ENCODE data around the gene IQCM.

IQCM gene

DNA sequence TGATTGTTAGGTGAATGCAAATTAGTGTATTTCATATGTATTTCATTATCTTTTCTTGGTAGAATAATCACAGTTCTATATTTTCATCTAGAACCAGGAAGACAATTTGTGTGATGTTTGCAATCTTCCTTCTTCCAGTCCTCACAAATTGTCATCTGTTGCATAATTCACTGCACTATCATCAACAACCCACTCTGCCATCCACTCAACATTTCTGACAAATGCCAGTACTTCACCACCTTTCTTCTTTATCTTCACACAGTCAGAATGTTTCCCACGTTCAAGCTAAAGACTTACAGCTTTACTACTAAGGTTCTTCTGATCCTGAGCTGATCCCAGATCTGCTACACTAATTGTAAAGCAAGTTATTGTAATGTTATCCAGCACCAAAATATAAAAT is 107.8 kb downstream of the IQCM start:
- DNase-seq, result no peak

- DNase-seq, result no peak
Measured at GRCh38 chr4:149706942-149707341, 108.7 kb downstream of the IQCM start.

GRCh38 chr4:149702414-149703293 is 113.0 kb downstream of the IQCM start:
- no peak for DNase-seq

GRCh38 chr4:149701435-149702156 is 114.0 kb downstream of the IQCM start:
- DNase-seq, result no peak

DNA sequence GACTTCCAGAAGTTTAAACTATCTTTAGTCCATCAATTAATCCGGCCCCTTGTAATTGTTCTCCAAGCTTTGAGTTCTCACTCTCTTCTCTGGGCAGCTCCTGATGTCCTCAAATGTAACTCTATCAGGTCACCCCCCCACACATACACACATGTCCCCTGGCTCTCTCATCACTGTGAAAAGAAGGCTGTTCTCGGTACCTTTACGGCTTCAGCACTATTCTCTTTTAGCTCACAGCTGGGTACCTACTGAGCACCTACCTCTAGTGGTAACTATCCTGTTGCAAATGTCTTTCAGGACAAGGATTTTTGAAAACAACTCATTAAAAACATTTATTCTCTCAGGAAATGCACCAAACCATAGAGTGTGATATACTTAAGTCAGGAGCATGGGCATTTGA is 115.4 kb downstream of the IQCM start:
- DNase-seq, result no peak

- DNase-seq, result no peak
Measured at GRCh38 chr4:149699642-149700041, 116.0 kb downstream of the IQCM start.

DNA sequence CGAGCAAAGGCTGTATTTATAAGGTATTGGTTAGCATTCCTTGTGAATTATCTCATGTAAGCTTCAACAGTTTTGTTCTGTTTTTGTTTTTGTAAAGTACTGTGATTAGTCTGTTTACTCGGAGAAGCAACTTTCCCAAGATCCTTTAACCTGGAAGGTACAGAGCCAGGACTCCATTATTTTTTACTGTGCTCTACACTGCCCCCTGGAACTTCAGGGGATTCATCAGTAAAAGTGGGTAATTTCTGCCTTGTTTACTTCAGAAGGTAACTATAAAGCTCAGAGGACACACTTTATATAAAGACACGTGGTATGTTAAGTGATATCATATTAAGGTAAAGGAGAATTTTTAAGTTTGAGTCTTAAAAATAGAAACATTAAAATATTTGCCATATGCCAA is 124.9 kb downstream of the IQCM start:
- no peak for DNase-seq

GRCh38 chr4:149684516-149684915 is 131.1 kb downstream of the IQCM start:
- no peak for DNase-seq

DNA sequence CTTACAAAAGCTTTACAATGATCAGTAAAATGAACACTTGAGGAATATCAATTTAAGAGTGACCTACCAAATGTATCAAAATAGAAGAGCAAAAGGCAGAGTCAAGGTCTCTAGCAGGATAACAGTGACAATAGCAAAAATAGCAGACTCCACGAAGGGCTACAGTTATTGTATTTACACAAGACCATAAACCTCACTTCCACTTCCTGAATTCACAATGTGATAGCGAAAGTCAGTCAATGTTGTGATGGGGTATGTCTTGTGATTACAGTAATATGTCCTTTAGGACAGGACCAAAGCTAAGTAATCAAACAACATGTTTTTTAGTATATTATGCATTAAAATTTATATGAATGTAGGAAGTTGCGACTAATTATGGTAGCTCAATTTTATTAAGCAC is 139.6 kb downstream of the IQCM start:
- DNase-seq, result no peak

DNA sequence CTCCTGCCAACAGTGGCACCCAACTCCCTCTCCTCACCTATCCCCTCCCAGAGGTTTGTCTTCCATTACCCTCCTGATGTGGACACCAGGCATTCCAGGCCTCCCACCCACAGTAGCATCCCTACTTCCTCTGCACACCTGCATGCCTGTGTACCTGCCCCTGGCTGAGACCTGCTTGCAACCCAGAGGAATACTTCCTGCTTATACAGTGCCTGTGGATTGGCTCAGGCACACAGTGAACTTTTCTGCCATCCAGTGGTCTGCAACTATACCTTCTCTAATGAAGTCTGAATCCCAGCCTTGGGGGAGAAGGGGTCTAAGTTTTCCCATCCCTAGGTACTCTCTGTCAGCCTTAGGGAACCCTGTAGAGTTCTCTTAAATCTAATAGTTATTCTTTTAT is 169.9 kb downstream of the IQCM start:
- no peak for DNase-seq

DNA sequence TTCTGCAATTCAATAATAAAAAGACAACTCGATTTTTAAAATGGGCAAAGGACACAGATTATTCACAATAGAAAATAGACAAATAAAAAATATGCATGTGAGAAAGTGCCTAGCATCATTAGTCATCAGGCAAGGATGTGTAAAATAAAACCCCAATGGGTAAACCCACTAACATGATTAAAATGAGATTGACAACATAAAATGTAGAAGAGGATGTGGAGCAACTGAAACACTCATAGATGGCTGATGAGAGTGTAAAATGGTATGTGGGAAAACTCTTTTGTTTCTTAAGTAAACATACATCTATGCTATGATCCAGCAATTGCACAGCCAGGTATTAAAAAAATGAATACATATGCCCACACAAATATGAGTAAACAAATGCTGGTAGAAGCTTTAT is 177.6 kb downstream of the IQCM start:
- DNase-seq, result no peak

DNA sequence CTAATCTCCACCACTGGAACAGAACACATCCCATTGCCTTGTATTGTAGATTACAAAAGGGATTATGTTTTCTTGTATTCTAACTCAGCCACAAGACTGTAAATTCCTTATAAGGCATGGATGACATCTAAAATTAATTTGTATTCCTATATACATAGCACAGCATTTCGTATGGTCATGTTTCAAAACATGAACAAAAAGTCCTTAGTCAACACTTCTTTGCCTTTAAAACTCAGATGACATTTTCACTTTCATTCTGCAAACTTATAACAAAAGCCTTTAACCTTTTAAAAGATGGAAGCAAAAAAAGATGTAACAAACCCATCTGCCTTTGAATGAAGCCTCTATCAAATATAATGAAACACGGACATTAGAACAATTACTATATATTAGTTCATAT is 181.3 kb downstream of the IQCM start:
- DNase-seq, result no peak

GRCh38 chr4:149631629-149632028 is 184.0 kb downstream of the IQCM start:
- no peak for DNase-seq

DNA sequence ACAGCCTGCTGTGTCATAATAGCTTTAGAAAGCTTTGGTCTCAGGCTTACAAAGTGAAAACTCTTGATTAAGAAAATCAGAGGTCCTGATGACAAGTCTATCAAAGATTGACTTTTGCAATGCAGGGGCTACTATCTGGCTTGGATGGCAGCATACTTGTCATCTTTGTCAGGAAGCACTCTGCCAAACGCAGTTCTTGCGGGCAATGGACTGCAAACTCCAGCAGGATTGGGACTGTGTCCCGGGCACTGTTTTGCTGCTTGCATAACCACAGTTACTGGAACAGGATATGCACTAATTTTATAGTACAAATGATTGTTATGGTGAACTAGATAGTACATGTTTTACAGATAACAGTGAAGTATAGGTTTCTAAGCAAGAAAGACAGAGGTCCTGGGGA is 185.6 kb downstream of the IQCM start:
- DNase-seq, result no peak

DNA sequence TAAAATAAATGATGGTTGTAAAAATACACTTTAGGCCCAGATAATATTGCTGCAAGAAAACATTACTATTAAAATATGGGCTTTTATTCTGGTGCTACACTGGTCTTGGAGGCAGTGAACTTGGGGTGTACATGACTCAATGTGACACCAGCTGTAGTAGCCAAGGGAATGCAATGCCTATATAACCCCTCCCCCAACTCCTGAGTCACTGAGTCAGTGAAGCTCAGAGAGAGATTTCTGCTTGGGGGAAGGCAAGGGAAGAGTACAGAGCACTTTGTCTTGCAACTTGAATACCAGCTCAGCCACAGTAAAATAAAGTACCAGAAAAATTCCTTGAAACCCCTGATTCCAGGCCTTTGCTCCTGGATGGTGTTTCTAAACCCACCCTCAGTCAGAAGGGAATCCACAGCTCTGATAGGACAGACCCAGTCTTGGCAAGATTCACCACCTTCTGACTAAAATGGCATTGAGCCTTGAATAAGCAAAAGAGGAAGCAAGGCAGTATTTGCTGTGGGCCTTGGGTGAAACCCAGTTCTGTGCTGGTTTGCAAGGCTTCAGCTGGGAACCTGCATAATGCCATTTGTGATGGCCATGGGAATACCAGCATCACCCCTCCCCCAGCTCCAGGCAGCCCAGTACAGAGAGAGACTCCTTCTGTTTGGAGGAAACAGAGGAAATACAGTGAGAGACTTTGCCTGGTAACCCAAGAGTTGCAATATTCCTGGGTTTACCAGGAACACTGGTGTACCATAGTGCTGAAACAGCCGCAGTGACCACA is 209.9 kb downstream of the IQCM start:
- no peak for DNase-seq

DNA sequence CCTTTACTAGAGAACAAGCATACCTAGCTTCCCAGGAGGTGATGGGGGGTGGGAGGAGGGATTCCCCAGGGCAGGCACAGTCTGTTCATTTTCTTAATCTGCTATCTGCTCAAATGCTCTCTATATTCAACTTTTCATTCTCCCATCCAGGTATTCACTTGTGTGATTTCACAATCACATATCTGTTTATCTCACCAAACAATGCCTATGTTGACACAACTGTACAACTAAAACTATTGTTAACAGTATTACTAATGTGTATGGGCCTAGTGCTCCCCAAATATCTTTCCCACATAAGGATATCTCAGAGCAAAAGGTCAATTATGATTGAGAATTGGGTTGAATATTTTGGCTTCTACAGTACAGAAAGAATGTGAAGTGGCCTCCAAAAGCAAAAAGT is 210.8 kb downstream of the IQCM start:
- no peak for DNase-seq

GRCh38 chr4:149595500-149595899 is 220.1 kb downstream of the IQCM start:
- no peak for DNase-seq

DNA sequence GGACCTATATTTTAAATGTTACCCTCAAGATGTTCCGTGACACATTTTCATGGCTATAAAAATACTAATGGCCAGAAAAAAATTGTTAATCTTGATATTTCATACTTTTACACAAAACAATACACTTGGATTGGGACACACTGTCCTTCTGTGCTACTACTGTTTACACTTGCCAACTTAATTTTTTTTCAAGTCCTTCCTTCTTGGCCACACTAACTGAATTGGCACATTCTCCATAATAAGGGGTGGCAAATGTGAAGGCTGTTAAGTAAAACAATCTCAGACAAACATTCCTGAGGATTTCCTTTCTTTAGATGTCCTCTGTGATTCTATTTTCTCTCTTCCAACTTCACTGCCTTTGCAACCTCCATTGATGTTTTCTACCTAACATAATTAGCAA is 225.8 kb downstream of the IQCM start:
- no peak for DNase-seq

GRCh38 chr4:149584722-149585121 is 230.9 kb downstream of the IQCM start:
- no peak for DNase-seq

- DNase-seq, result no peak
Measured at GRCh38 chr4:149574971-149575370, 240.7 kb downstream of the IQCM start.

GRCh38 chr4:149572716-149573115 is 242.9 kb downstream of the IQCM start:
- DNase-seq, result no peak

- DNase-seq, result no peak
Measured at GRCh38 chr4:149555799-149556198, 259.8 kb downstream of the IQCM start.

- no peak for DNase-seq
Measured at GRCh38 chr4:149555146-149555545, 260.5 kb downstream of the IQCM start.
